ENCODE data around the gene HARS2.
"Not testable (repeated sequence)": the region's sequence is repeated elsewhere in the genome, so short reads cannot be mapped to it uniquely, and the experiment has no call there.

GRCh38 chr5:140671035-140671434 is 20.2 kb upstream of the HARS2 start:
- TF ChIP-seq EP300 (IDR thresholded peaks at IDR 0.05; ENCODE audit: low read depth); CTCF (IDR thresholded peaks at IDR 0.05); POLR2A (IDR thresholded peaks at IDR 0.05): not testable (repeated sequence)
